IPS-18a (cell line): ENCODE results near the gene DBNL.

Source experiments
- H3K27ac ChIP-seq: one replicate; pipeline ENCODE4 v1.5.1; 2013; ENCODE audit warnings: low read length
- H3K27me3 ChIP-seq: one replicate; pipeline ENCODE4 v1.6.1; 2013; ENCODE audit warnings: mild to moderate bottlenecking, low read length; ENCODE audit not compliant: control insufficient read depth, insufficient read depth
- H3K36me3 ChIP-seq: one replicate; pipeline ENCODE4 v1.6.1; 2013; ENCODE audit warnings: low read depth, low read length; ENCODE audit not compliant: control insufficient read depth
- H3K4me1 ChIP-seq: one replicate; pipeline ENCODE4 v1.6.1; 2013; ENCODE audit warnings: low read depth, low read length; ENCODE audit not compliant: control insufficient read depth
- H3K4me3 ChIP-seq: one replicate; pipeline ENCODE4 v1.5.1; 2013; ENCODE audit warnings: low read length
- H3K9ac ChIP-seq: one replicate; pipeline ENCODE4 v1.6.1; 2013; ENCODE audit warnings: mild to moderate bottlenecking, low read length, moderate library complexity
- H3K9me3 ChIP-seq: one replicate; pipeline ENCODE4 v1.6.1; 2013; ENCODE audit warnings: low read depth, low read length; ENCODE audit not compliant: control insufficient read depth

The DBNL gene

GRCh38 chr7:44058759-44059218 lies 14.3 kb downstream of the DBNL start:
- Histone ChIP-seq H3K4me1 (peaks cover 4% of the 10 kb centered on the region), H3K27ac (no peak overlapping the region), H3K9ac (no peak overlapping the region), H3K36me3 (peaks cover 33% of the 10 kb centered on the region), H3K9me3 (no peaks in the 10 kb centered on the region), H3K27me3 (no peaks in the 10 kb centered on the region), H3K4me3 (no peak overlapping the region)

DNA sequence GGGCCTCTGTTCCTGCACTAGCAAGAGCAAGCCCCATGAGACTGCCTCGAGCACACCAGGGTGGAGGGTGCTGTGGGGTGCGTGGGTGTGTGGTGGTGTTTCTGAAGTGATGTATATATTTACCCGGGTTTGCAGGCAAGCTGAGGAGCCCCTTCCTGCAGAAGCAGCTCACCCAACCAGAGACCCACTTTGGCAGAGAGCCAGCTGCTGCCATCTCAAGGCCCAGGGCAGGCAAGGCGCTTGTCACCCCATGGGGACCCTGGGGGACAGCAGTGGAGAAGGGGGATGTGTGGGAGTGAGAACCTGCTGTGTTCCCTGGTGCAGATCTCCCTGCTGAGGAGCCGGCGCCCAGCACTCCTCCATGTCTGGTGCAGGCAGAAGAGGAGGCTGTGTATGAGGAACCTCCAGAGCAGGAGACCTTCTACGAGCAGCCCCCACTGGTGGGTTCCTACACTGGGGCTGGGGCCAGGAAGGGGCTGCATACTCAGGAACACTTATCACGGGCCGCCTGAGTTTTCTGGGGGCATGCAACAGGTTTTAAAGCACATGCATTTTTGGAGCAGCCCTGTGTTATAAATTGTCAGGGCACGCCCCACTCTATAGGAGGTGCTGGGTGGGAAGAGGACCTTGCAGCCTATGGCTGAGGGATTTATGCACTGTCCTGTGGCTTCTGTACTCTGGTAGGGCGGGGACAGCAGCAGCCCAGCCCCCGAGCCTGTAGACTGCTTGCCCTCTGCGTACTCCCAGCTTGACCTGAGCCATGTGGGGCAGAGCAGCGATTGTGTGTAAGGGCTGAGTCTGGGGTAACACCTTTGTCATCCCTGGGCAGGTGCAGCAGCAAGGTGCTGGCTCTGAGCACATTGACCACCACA lies 15.0 kb downstream of the DBNL start:
- H3K9ac ChIP-seq = no peak overlapping the region

DNA sequence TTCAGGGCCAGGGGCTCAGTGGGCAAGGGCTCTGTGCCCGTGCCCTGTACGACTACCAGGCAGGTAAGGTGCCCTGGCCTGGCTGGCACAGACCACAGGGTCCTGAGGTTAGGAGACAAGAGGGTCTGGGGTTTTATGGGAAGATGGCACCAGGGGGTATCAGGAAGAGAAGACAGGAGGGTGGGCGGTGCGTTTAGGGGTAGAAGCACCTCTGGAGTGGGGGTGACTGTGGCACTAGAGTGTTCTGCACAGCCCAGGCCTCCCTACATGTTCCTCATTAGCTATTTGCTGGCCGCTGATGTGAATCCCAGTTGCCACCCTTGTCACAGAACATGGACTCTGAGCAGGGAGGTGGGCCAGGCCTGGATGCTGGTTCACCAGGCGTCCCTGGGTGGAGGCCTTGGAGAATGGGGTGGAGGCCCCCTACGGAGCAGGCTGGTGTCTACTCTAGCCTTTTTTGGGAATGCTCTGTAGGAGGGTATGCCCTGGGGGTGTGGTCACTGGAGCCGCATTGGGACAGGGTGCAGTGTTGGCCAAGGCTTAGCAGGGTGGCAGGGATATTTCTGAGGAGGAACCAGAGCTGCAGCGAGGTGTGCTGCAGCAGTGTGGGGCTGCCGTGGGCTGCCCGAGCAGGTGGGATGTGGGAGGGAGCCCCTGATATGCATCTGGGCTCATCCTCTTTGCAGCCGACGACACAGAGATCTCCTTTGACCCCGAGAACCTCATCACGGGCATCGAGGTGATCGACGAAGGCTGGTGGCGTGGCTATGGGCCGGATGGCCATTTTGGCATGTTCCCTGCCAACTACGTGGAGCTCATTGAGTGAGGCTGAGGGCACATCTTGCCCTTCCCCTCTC lies 15.8 kb downstream of the DBNL start:
- no peaks in the 10 kb centered on the region for H3K27me3 ChIP-seq
- H3K4me1 ChIP-seq = peaks cover 13% of the 10 kb centered on the region
- no peaks in the 10 kb centered on the region for H3K9me3 ChIP-seq
- no peak overlapping the region for H3K9ac ChIP-seq
- H3K27ac ChIP-seq = no peak overlapping the region
- H3K36me3 ChIP-seq = peaks cover 33% of the 10 kb centered on the region
- H3K4me3 ChIP-seq = no peak overlapping the region

More for the DNA sequence above, 15.0 kb downstream of the DBNL start:
- peaks cover 9% of the 10 kb centered on the region for H3K4me1 ChIP-seq
- no peak overlapping the region for H3K27ac ChIP-seq
- H3K4me3 ChIP-seq = no peak overlapping the region
- H3K27me3 ChIP-seq = no peaks in the 10 kb centered on the region
- H3K36me3 ChIP-seq = peaks cover 33% of the 10 kb centered on the region
- no peaks in the 10 kb centered on the region for H3K9me3 ChIP-seq

- H3K4me1 ChIP-seq = peaks cover 21% of the 10 kb centered on the region
- H3K36me3 ChIP-seq = peaks cover 33% of the 10 kb centered on the region
- no peak overlapping the region for H3K27ac ChIP-seq
- H3K4me3 ChIP-seq = no peak overlapping the region
- no peak overlapping the region for H3K9ac ChIP-seq
- no peaks in the 10 kb centered on the region for H3K27me3 ChIP-seq
- H3K9me3 ChIP-seq = no peaks in the 10 kb centered on the region
Observed at GRCh38 chr7:44060948-44061644, 16.6 kb downstream of the DBNL start.

- no peak overlapping the region for H3K4me3 ChIP-seq
- no peaks in the 10 kb centered on the region for H3K27me3 ChIP-seq
- H3K27ac ChIP-seq = no peak overlapping the region
- H3K36me3 ChIP-seq = peaks cover 32% of the 10 kb centered on the region
- peaks cover 26% of the 10 kb centered on the region for H3K4me1 ChIP-seq
- H3K9me3 ChIP-seq = no peaks in the 10 kb centered on the region
- H3K9ac ChIP-seq = no peak overlapping the region
Observed at GRCh38 chr7:44061645-44062179, 17.2 kb downstream of the DBNL start.

DNA sequence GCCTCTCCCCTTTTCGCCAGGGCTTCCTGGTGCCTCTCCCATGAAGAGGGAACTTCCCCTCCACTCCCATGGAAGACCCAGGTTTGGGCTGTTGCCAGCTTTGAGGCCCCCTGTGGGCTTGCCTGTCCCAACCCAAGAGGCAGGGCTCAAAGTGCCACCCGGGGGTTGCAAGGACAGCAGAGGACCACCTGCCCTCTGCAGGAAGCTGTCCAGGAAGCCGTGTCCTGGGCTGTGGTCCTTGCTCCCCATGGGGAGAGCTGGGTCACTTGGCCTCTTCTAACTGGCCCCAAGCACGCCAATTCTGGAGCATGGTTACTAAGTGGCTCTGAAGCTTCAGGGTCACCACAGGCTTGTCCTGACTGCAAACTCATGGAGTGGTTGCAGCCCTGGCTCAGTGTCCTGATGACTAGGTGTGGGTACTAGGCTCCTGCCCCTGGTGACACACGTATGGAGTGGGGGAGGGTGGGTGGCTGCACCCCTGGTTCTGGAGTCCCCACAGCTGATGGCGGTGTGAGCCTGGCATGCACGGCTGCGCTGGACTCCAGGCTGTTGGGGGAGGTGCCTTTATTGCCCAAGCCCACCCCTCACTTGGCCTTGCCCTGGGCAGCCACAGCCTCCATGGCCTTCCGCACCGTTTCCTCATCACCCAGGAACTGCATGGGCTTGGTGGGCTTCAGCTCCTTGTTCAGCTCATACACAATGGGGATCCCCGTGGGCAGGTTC lies 17.8 kb downstream of the DBNL start:
- no peaks in the 10 kb centered on the region for H3K9me3 ChIP-seq
- peaks cover 26% of the 10 kb centered on the region for H3K36me3 ChIP-seq
- no peak overlapping the region for H3K27ac ChIP-seq
- H3K4me3 ChIP-seq = no peak overlapping the region
- H3K27me3 ChIP-seq = peaks cover 5% of the 10 kb centered on the region
- H3K4me1 ChIP-seq = peaks cover 26% of the 10 kb centered on the region
- H3K9ac ChIP-seq = no peak overlapping the region

DNA sequence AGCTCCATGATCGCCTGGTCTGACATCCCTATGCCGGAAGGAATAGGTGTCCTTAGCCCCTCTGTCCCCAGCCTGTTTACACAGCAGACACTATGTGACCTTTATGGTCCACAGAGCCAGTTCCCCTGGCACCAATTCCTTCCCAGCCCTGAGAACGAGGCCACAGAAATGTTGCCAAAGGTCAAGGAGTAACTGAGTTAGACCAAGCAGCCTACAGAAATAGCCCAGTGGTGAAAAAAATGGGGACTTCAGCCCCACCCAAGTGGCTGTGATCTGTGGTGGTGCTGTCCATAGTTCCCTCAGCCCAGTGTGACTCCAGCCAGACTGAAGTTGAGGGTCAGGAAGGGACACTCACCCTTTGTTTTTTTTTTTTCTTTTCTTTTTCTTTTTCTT lies 18.4 kb downstream of the DBNL start:
- Histone ChIP-seq H3K9ac (no peak overlapping the region), H3K27me3 (peaks cover 11% of the 10 kb centered on the region), H3K4me1 (peaks cover 26% of the 10 kb centered on the region), H3K36me3 (peaks cover 20% of the 10 kb centered on the region), H3K9me3 (no peaks in the 10 kb centered on the region), H3K4me3 (no peak overlapping the region), H3K27ac (no peak overlapping the region)

- H3K27me3 ChIP-seq = peaks cover 17% of the 10 kb centered on the region
- H3K4me1 ChIP-seq = peaks cover 26% of the 10 kb centered on the region
- no peak overlapping the region for H3K9ac ChIP-seq
- no peaks in the 10 kb centered on the region for H3K9me3 ChIP-seq
- H3K4me3 ChIP-seq = peak overlapping the region; percentile 38
- H3K27ac ChIP-seq = no peak overlapping the region
- H3K36me3 ChIP-seq = peaks cover 17% of the 10 kb centered on the region
Observed at GRCh38 chr7:44063547-44063893, 19.0 kb downstream of the DBNL start.

DNA sequence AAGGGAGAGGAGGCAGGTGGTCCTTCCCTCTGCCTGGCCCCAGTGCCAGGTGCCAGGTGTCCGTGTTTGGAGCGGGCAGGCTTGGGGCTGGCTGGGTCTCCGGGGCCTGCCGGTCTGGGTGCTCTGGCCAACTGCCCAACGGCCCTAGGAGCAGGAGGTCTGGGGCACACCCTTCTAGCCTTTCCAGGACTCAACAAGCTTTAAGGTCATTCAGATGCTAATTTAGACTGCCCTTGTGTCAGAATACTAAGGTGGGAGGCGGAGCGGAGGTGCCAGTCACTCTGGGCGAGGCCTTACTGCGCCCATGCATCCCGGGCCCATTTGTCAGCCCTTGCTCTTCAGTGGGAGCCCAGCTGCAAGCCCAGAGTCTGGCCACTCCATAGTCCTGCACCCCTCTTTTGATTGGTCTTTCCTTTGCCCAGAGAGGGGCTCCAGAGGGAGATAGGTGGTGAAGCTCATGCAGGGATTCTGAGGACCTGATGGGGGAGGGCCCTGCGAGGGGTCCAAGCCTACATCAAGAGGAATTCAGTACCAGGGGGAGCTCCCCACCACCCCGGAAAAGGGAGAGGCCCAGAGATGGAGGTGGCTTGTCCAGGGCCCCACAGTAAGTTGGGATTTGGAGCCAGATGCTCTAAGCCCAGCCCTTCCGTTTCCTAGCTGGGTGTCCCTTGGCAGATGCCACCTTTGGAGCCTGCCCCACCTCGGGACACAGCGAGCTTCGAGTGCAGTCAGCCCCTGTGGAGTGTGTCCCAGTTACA lies 19.6 kb downstream of the DBNL start:
- H3K27ac ChIP-seq = no peak overlapping the region
- H3K27me3 ChIP-seq = peaks cover 20% of the 10 kb centered on the region
- peaks cover 11% of the 10 kb centered on the region for H3K36me3 ChIP-seq
- no peaks in the 10 kb centered on the region for H3K9me3 ChIP-seq
- peaks cover 26% of the 10 kb centered on the region for H3K4me1 ChIP-seq
- H3K9ac ChIP-seq = no peak overlapping the region
- H3K4me3 ChIP-seq = peak overlapping the region; percentile 38

GRCh38 chr7:44064791-44065430 lies 20.4 kb downstream of the DBNL start:
- H3K9ac ChIP-seq = no peak overlapping the region

More at GRCh38 chr7:44064791-44065430, 20.4 kb downstream of the DBNL start:
- Histone ChIP-seq H3K4me3 (no peak overlapping the region), H3K9me3 (no peaks in the 10 kb centered on the region), H3K4me1 (peaks cover 26% of the 10 kb centered on the region), H3K27ac (no peak overlapping the region), H3K36me3 (peaks cover 4% of the 10 kb centered on the region), H3K27me3 (peaks cover 20% of the 10 kb centered on the region)
